NCI-H2196 treated with DMSO at 0.1 percent for 48 hours (cell line): Measurements from ENCODE around the gene MARCHF3.
A peak's percentile ranks its signal among the peaks of the same experiment; 100 is the strongest.
"Not testable (repeated sequence)": the region's sequence is repeated elsewhere in the genome, so short reads cannot be mapped to it uniquely, and the experiment has no call there.

Experiments
- DNase-seq: peaks from one replicate; lab custom pipeline; 2025; ENCODE audit not compliant: unreplicated experiment; lab: John Stamatoyannopoulos, UW

Gene MARCHF3

GRCh38 chr5:127051591-127051990 is 21.2 kb upstream of the MARCHF3 start:
- no peak for DNase-seq

- DNase-seq: no peak
Observed at GRCh38 chr5:127046343-127047072, 16.1 kb upstream of the MARCHF3 start.

- DNase-seq: no peak
Observed at GRCh38 chr5:127042593-127042992, 12.2 kb upstream of the MARCHF3 start.

GRCh38 chr5:127041571-127041970 is 11.2 kb upstream of the MARCHF3 start:
- DNase-seq: no peak

- DNase-seq: peak; percentile 27
Observed at GRCh38 chr5:127040796-127041520, 10.6 kb upstream of the MARCHF3 start.

- DNase-seq: no peak
Observed at GRCh38 chr5:127038550-127038949, 8.2 kb upstream of the MARCHF3 start.

- DNase-seq: no peak
Observed at GRCh38 chr5:127031863-127032232, 1.5 kb upstream of the MARCHF3 start.

- no peak for DNase-seq
Observed at GRCh38 chr5:127031147-127031862, 947 bp upstream of the MARCHF3 start.

GRCh38 chr5:127029581-127030258 is 638 bp downstream of the MARCHF3 start:
- DNase-seq: peak; percentile 36

- no peak for DNase-seq
Observed at GRCh38 chr5:127028822-127029457, 1.4 kb downstream of the MARCHF3 start.

GRCh38 chr5:127027539-127027938 is 2.8 kb downstream of the MARCHF3 start:
- DNase-seq: no peak

- DNase-seq: no peak
Observed at GRCh38 chr5:127026166-127026565, 4.2 kb downstream of the MARCHF3 start.

GRCh38 chr5:127025467-127025866 is 4.9 kb downstream of the MARCHF3 start:
- no peak for DNase-seq

GRCh38 chr5:127024821-127025220 is 5.5 kb downstream of the MARCHF3 start:
- no peak for DNase-seq

GRCh38 chr5:127023552-127024191 is 6.7 kb downstream of the MARCHF3 start:
- not testable (repeated sequence) for DNase-seq

GRCh38 chr5:127022846-127023245 is 7.5 kb downstream of the MARCHF3 start:
- no peak for DNase-seq

- no peak for DNase-seq
Observed at GRCh38 chr5:127019928-127020327, 10.4 kb downstream of the MARCHF3 start.

- DNase-seq: not testable (repeated sequence)
Observed at GRCh38 chr5:127016722-127017121, 13.6 kb downstream of the MARCHF3 start.

GRCh38 chr5:127015716-127016115 is 14.6 kb downstream of the MARCHF3 start:
- DNase-seq: no peak

- no peak for DNase-seq
Observed at GRCh38 chr5:127014573-127014972, 15.8 kb downstream of the MARCHF3 start.
